ENCODE measurements around the gene MT1M.

GRCh38 chr16:56672761-56673536, 40.5 kb downstream of the MT1M start:
- no peak for TF ChIP-seq EZH2 (IDR thresholded peaks at IDR 0.05)
- no peak for TF ChIP-seq POLR2AphosphoS5 (IDR thresholded peaks at IDR 0.05; ENCODE audit: borderline replicate concordance, low read depth, low read length)
- no peak for TF ChIP-seq FOXP2 (optimal IDR thresholded peaks at IDR 0.05; ENCODE audit: control extremely low read depth, extremely low read length, insufficient read depth)
